AG04449 (cell line): Measurements from ENCODE around the gene CFAP119.

Source experiments
- CTCF ChIA-PET: fragments of 350-600 bp; formaldehyde crosslinking; extraction: SDS; loops from one replicate; lab custom pipeline; 2021; ENCODE audit warnings: antibody characterized with exemption; lab: Yijun Ruan, JAX
- POLR2A ChIA-PET: fragments of 400-600, 350-600 bp; formaldehyde crosslinking; extraction: SDS; loops from one replicate; lab custom pipeline; 2020; ENCODE audit warnings: antibody characterized with exemption, inconsistent platforms; lab: Yijun Ruan, JAX
- DNase-seq: peaks from one replicate; pipeline ENCODE4 v3.0.0-alpha.2; 2010; ENCODE audit warnings: low read depth, low spot score
- H3K4me3 ChIP-seq: 2 replicates; pipeline ENCODE4 v1.5.1; 2011; ENCODE audit warnings: low read depth, mild to moderate bottlenecking, control low read depth, low read length
- CTCF ChIP-seq: IDR thresholded peaks from one replicate; pipeline ENCODE4 v1.5.1; 2011; ENCODE audit warnings: mild to moderate bottlenecking, moderate library complexity, low read length, control low read depth, inconsistent platforms; ENCODE audit not compliant: insufficient read depth; ENCODE audit errors: missing control alignments

Gene CFAP119

GRCh38 chr16:30755955-30756780 lies 5.7 kb downstream of the CFAP119 start:
- POLR2A ChIA-PET = no interaction called here

GRCh38 chr16:30753596-30753995 lies 8.3 kb downstream of the CFAP119 start:
- POLR2A ChIA-PET = no interaction called here

More at GRCh38 chr16:30755955-30756780, 5.7 kb downstream of the CFAP119 start:
- no peak for TF ChIP-seq CTCF
- CTCF ChIA-PET = no interaction called here
- H3K4me3 ChIP-seq = no peak overlapping the region
- DNase-seq = no peak

GRCh38 chr16:30750876-30751465 lies 10.9 kb downstream of the CFAP119 start:
- ChIA-PET POLR2A (no interaction called here), CTCF (no interaction called here)
- no peak for TF ChIP-seq CTCF
- no peak overlapping the region for H3K4me3 ChIP-seq
- no peak for DNase-seq

More at GRCh38 chr16:30753596-30753995, 8.3 kb downstream of the CFAP119 start:
- no peak overlapping the region for H3K4me3 ChIP-seq
- no peak for DNase-seq
- CTCF ChIA-PET = no interaction called here
- no peak for TF ChIP-seq CTCF

- H3K4me3 ChIP-seq = no peak overlapping the region
- POLR2A ChIA-PET = no interaction called here
- no peak for DNase-seq
- no peak for TF ChIP-seq CTCF
- CTCF ChIA-PET = no interaction called here
Measured at GRCh38 chr16:30750201-30750600, 11.7 kb downstream of the CFAP119 start.

GRCh38 chr16:30748634-30749445 lies 13.0 kb downstream of the CFAP119 start:
- DNase-seq = no peak
- CTCF ChIA-PET = interaction anchor here (0.9 kb wide), 2 partner anchors 55 to 66 kb away, joined by 3 read pairs; no protein-coding TSS in a partner anchor
- POLR2A ChIA-PET = interaction anchor here (0.6 to 1.8 kb wide), 6 partner anchors 11 to 35 kb away, joined by 3 to 10 read pairs (median 4); no protein-coding TSS in a partner anchor

More at GRCh38 chr16:30748634-30749445, 13.0 kb downstream of the CFAP119 start:
- no peak for TF ChIP-seq CTCF
- H3K4me3 ChIP-seq = peak overlapping the region; percentile 91
